OCI-LY3 (cell line): ENCODE results near the gene BRWD1.

Experiments
- CTCF ChIP-seq: fragments of 200-600, 300-600 bp; sonication (generic); IDR thresholded peaks from 2 replicates; pipeline ENCODE4 v1.5.1; 2014; ENCODE audit warnings: antibody characterized with exemption, low read length, low read depth
- EZH2phosphoT487 ChIP-seq: fragments of 200-600 bp; shearing (Covaris generic); IDR thresholded peaks from 2 replicates; pipeline ENCODE4 v1.6.1; 2018; ENCODE audit warnings: antibody characterized with exemption, mixed run types, low read depth

GRCh38 chr21:39152271-39152670 is 161.2 kb downstream of the BRWD1 start:
- TF ChIP-seq CTCF, result no peak
- no peak for TF ChIP-seq EZH2phosphoT487
